ENCODE results near the gene BCAT1. TPM values are rescaled to one million over a fixed set of nuclear protein-coding genes. Genes with fewer than 3 reads are reported as not detected.

Gene BCAT1
- total and polyA plus RNA-seq, 2 donors (not counting 1 experiment from before 2014, with no cell fraction given): 0.33 to 9.6 TPM

GRCh38 chr12:24860546-24860945 is 88.4 kb downstream of the BCAT1 start:
- DNase-seq (no peak), ATAC-seq (ENCODE audit: low read depth) (no peak)
- no peaks in the 10 kb centered on the region for H4K20me1 ChIP-seq (ENCODE audit: control insufficient read depth, insufficient read depth, low read length, poor library complexity, severe bottlenecking)
- no peak overlapping the region for H2AFZ ChIP-seq (ENCODE audit: insufficient read depth, low read depth, low read length, poor library complexity, severe bottlenecking)
- H3K27me3 ChIP-seq (replicated peaks in 1 of 4; ENCODE audit: control extremely low read depth in 1 of 4, control insufficient read depth in 3 of 4, insufficient read depth in 4 of 4, low read length in 3 of 4): no peaks in the 10 kb centered on the region
- no peaks in the 10 kb centered on the region for H3K36me3 ChIP-seq (replicated peaks in 1 of 2; ENCODE audit: control extremely low read depth in 1 of 2, control insufficient read depth in 1 of 2, extremely low read depth in 1 of 2, insufficient read depth in 2 of 2, low read length in 1 of 2)
- no peak overlapping the region for H3K4me2 ChIP-seq (replicated peaks; ENCODE audit: low read depth, low read length, poor library complexity, severe bottlenecking)
- H3K27ac Mint-ChIP-seq: no peak overlapping the region
- H3K4me3 Mint-ChIP-seq: no peak overlapping the region
- no peak for TF ChIP-seq EZH2 (IDR thresholded peaks at IDR 0.05; ENCODE audit: borderline replicate concordance, insufficient read depth, low read depth, low read length, poor library complexity, severe bottlenecking)
- TF ChIP-seq CTCF (IDR thresholded peaks at IDR 0.05): no peak
- no peaks in the 10 kb centered on the region for H3K79me2 ChIP-seq (ENCODE audit: control insufficient read depth, insufficient read depth, low read length)
- intact Hi-C loops (cut with micrococcal nuclease): no loop called here
- peaks cover 7% of the 10 kb centered on the region for H3K4me1 Mint-ChIP-seq
- H3K9ac ChIP-seq (ENCODE audit: low read length): no peak overlapping the region
- H3K27ac ChIP-seq (ENCODE audit: low read length in 2 of 2): no peak overlapping the region
- H3K9me3 ChIP-seq (ENCODE audit: control extremely low read depth in 1 of 3, control insufficient read depth in 2 of 3, insufficient read depth in 1 of 3, low read length in 2 of 3): peaks cover 0 to 6% (median 0%) of the 10 kb centered on the region in 3 donors
- ChIA-PET POLR2A (no interaction called here), CTCF (interaction anchor here (1.2 kb wide), 1 partner anchor 9 kb away, joined by 3 read pairs; no protein-coding TSS in a partner anchor)
- H3K27me3 Mint-ChIP-seq: no peaks in the 10 kb centered on the region
- no peak overlapping the region for H3K4me3 ChIP-seq (ENCODE audit: control extremely low read depth in 1 of 5, extremely low read depth in 1 of 5, insufficient read depth in 1 of 5, low read depth in 2 of 5, low read length in 4 of 5)
- H3K4me1 ChIP-seq (ENCODE audit: control insufficient read depth in 2 of 2, insufficient read depth in 2 of 2, low read length in 2 of 2): no peaks in the 10 kb centered on the region
- no peaks in the 10 kb centered on the region for H3K9me3 Mint-ChIP-seq (ENCODE audit: insufficient read depth)

GRCh38 chr12:24856541-24856940 is 92.4 kb downstream of the BCAT1 start:
- DNase-seq (no peak), ATAC-seq (ENCODE audit: low read depth) (no peak)
- no peak overlapping the region for H3K4me3 Mint-ChIP-seq
- TF ChIP-seq EZH2 (IDR thresholded peaks at IDR 0.05; ENCODE audit: borderline replicate concordance, insufficient read depth, low read depth, low read length, poor library complexity, severe bottlenecking) (no peak), CTCF (IDR thresholded peaks at IDR 0.05) (no peak)
- H3K27me3 Mint-ChIP-seq: no peaks in the 10 kb centered on the region
- Histone ChIP-seq H3K4me1 (ENCODE audit: control insufficient read depth in 2 of 2, insufficient read depth in 2 of 2, low read length in 2 of 2) (no peaks in the 10 kb centered on the region), H3K4me2 (replicated peaks; ENCODE audit: low read depth, low read length, poor library complexity, severe bottlenecking) (no peak overlapping the region), H4K20me1 (ENCODE audit: control insufficient read depth, insufficient read depth, low read length, poor library complexity, severe bottlenecking) (no peaks in the 10 kb centered on the region), H3K27me3 (replicated peaks in 1 of 4; ENCODE audit: control extremely low read depth in 1 of 4, control insufficient read depth in 3 of 4, insufficient read depth in 4 of 4, low read length in 3 of 4) (no peaks in the 10 kb centered on the region), H3K79me2 (ENCODE audit: control insufficient read depth, insufficient read depth, low read length) (no peaks in the 10 kb centered on the region), H3K9ac (ENCODE audit: low read length) (no peak overlapping the region), H3K9me3 (ENCODE audit: control extremely low read depth in 1 of 3, control insufficient read depth in 2 of 3, insufficient read depth in 1 of 3, low read length in 2 of 3) (peaks cover 0 to 6% (median 0%) of the 10 kb centered on the region in 3 donors), H3K27ac (ENCODE audit: low read length in 2 of 2) (no peak overlapping the region), H3K4me3 (ENCODE audit: control extremely low read depth in 1 of 5, extremely low read depth in 1 of 5, insufficient read depth in 1 of 5, low read depth in 2 of 5, low read length in 4 of 5) (no peak overlapping the region), H2AFZ (ENCODE audit: insufficient read depth, low read depth, low read length, poor library complexity, severe bottlenecking) (no peak overlapping the region), H3K36me3 (replicated peaks in 1 of 2; ENCODE audit: control extremely low read depth in 1 of 2, control insufficient read depth in 1 of 2, extremely low read depth in 1 of 2, insufficient read depth in 2 of 2, low read length in 1 of 2) (no peaks in the 10 kb centered on the region)
- ChIA-PET CTCF (interaction anchor here (0.8 kb wide), 1 partner anchor 1618 kb away, joined by 3 read pairs; no protein-coding TSS in a partner anchor), POLR2A (no interaction called here)
- H3K27ac Mint-ChIP-seq: no peak overlapping the region
- H3K4me1 Mint-ChIP-seq: no peaks in the 10 kb centered on the region
- H3K9me3 Mint-ChIP-seq (ENCODE audit: insufficient read depth): no peaks in the 10 kb centered on the region
- intact Hi-C loops (cut with micrococcal nuclease): no loop called here
- 100% methylated on average over 3 of the region's 3 CpGs for WGBS (ENCODE audit: insufficient coverage)

All from B cell (primary cell).